Ovary (tissue), 9 donors: Measurements from ENCODE around the gene DAB1. TPM values are rescaled to one million over a fixed set of nuclear protein-coding genes. Genes with fewer than 3 reads are reported as not detected.

Source experiments
- DNase-seq, 5 donors: peaks; one replicate each; pipeline ENCODE4 v3.0.0-alpha.2; 2019 to 2020
- H3K27ac ChIP-seq, 2 donors: fragments of 200-600 bp; one replicate each; pipeline versions ENCODE4 v1.5.1 to v1.8.0; 2019 to 2022
- H3K27me3 ChIP-seq: fragments of 200-600 bp; one replicate; pipeline ENCODE4 v1.8.0; 2022
- H3K36me3 ChIP-seq: fragments of 200-600 bp; sonication (generic); one replicate; pipeline ENCODE4 v1.5.1; 2019
- H3K4me1 ChIP-seq: one replicate; pipeline ENCODE4 v1.8.1; 2013; ENCODE audit warnings: mild to moderate bottlenecking, moderate library complexity; ENCODE audit not compliant: insufficient read depth
- H3K4me3 ChIP-seq: fragments of 200-600 bp; sonication (generic); one replicate; pipeline ENCODE4 v1.5.1; 2017
- H3K9me3 ChIP-seq, 2 donors: fragments of 200-600 bp in 1 of 2; sonication (generic) in 1 of 2; one replicate each; pipeline versions ENCODE4 v1.5.1 to v1.8.1; 2013 to 2019; ENCODE audit warnings: mild to moderate bottlenecking in 1 of 2, moderate library complexity in 1 of 2
- EP300 ChIP-seq: sonication (generic); formaldehyde crosslinking; IDR thresholded peaks from one replicate; pipeline ENCODE4 v1.6.1; 2017; ENCODE audit warnings: antibody characterized with exemption
- POLR2A ChIP-seq: fragments of 450-650 bp; IDR thresholded peaks from one replicate; pipeline ENCODE4 v1.6.1; 2017; ENCODE audit warnings: antibody characterized with exemption, mild to moderate bottlenecking, moderate library complexity
- WGBS, 3 donors: extraction: QIAGEN DNeasy Blood & Tissue Kit in 1 of 3; methylation state at CpG; one replicate each; pipeline versions ENCODE4 v1.1.5 to v1.1.7; 2013 to 2017; 5-methylcytosine and 5-hydroxymethylcytosine counted together
- intact Hi-C, 4 donors: fragments of 100-400 bp; cut with DNase I; formaldehyde crosslinking; loops; one replicate each; pipeline versions ENCODE4 v1.11.0 to v1.15.1; 2022 to 2023
- polyA plus RNA-seq, 2 donors: library from polyadenylated mRNA; stranded (reverse); fragments of 200-250 nt in 1 of 2; fragments of 350-450 nt in 1 of 2; fragmentation: Illumina TruSeq in 1 of 2; extraction: RNeasy Lipid Tissue Mini Kit (QIAGEN cat#74804) in 1 of 2; gene quantifications; one replicate each; pipeline ENCODE4 v1.2.3, GENCODE V29; 2013 to 2014
- total RNA-seq, 7 donors: library from RNA; depleted of rRNA in 2 of 7; stranded (reverse); fragments of >200 nt in 2 of 7; fragmentation: NEBNext Ultra II Directional in 3 of 7; extraction: Animal tissue kit (Norgen Biotek cat#: 25700) in 3 of 7; gene quantifications; one replicate each; pipeline versions ENCODE4 v1.1.0 to v1.2.4, GENCODE V29; 2016 to 2023
- TF ChIP-seq, protein P1 (sequence below), 3 donors: fragments of 450-650 bp in 2 of 3; fragments of 200-600 bp in 1 of 3; IDR thresholded peaks; one replicate each; pipeline versions ENCODE4 v1.5.1 to v1.8.0; 2016 to 2022; ENCODE audit warnings: antibody characterized with exemption in 3 of 3, mild to moderate bottlenecking in 1 of 3
- donor health status: DM: no; HTN: no; CAD: no; lungs with moderate emphysema.
- donor health status: DM: no; HTN: no; CAD: no.
- donor health status: Bipolar disorder and iron deficiency.
- donor health status: DM: yes; HTN: yes; CAD: no.
- donor health status: DM: no; HTN: no; CAD: no.
- donor health status: DM: yes; HTN: yes; CAD: no.

The DAB1 gene
- total and polyA plus RNA-seq, 9 donors: 0.22 to 5.5 (median 0.77) TPM

DNA sequence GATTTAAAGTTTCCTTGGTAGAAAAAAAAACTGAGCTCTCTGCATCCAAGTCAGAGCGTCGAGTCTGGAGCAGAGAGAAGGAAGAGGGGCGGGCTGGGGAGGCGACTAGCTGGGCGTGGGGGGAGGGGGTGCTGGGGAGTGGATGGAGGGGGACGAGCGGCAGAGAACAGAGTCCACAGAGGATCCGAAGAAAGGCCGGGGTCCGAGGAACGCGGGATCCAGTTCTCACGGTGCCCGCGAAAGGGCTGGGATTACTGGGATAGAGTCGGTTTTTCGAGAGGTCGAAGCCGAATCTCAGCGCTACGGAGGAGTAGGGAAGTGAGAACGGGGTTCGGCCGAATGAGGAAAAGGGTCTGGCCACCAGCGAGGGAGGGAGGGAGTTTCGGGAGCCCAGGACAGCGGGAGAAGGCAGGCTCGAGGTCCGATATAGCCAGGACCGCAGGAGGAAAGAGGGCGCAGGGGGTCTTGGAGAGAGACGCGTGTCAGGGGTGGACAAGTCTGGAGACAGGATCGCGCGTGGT lies 665 bp downstream of the DAB1 start:
- no peaks in the 10 kb centered on the region for H3K4me1 ChIP-seq
- H3K36me3 ChIP-seq: no peaks in the 10 kb centered on the region
- no peak for TF ChIP-seq EP300
- DNase-seq: peak in 1 of 5 donors; percentile 10
- H3K4me3 ChIP-seq: peak overlapping the region; percentile 8
- no peak overlapping the region for H3K27ac ChIP-seq
- H3K9me3 ChIP-seq: no peaks in the 10 kb centered on the region
- intact Hi-C loops: loop anchor here in 1 of 4 donors (5.0 kb wide), 1 partner anchor 181 kb away; no protein-coding TSS in a partner anchor
- no peaks in the 10 kb centered on the region for H3K27me3 ChIP-seq
- 1% methylated on average over 36 of the region's 36 CpGs for WGBS, 3 donors

DNA sequence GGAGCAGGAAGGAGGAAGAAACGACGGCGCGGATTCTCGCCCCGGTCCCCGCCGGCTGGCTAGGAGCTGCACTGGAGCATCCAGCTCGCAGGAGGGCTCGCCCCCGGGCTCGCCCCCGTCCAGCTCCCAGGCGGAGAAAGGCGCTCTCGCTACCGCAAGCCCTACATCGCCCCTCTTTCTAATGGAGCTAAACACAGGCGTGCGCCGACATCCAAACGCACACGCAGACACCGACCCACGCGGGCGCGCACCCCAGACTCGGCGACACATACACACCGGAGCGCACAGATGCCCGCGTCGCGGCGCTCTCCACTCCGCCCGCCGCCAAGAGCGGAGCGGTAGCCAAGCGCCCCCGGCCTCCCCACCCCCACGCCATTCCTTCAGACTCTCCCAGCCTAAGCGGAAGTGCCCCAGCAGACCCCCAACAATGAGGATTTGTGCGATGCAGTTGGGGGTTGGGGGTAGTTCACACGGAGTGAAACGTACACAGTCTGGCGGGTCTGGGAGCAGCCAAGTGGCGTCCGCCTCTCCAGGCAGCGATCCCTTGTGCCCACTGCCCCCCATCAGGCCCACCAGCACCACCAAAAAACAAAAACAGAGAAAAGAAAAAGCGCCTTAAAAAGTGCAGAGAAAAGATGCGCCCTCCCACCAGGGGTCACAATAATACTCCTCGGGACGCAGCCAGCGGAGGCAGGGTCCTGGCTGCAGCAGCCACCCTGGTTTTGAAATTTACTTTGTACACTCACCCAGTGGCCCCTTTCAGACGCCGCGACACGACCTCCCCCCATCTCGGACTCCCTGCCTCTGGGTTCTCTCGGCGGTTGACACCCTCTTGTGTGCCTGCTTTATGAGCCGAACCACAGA lies 1.4 kb downstream of the DAB1 start:
- no peak overlapping the region for H3K27ac ChIP-seq
- intact Hi-C loops: loop anchor here in 1 of 4 donors (5.0 kb wide), 1 partner anchor 180 kb away; no protein-coding TSS in a partner anchor
- DNase-seq: peak in 2 of 5 donors; percentile 11 to 17
- WGBS, 3 donors: 1% methylated on average over 36 to 66 of the region's 66 CpGs
- H3K4me3 ChIP-seq: peak overlapping the region; percentile 3
- TF ChIP-seq, protein P1, sequence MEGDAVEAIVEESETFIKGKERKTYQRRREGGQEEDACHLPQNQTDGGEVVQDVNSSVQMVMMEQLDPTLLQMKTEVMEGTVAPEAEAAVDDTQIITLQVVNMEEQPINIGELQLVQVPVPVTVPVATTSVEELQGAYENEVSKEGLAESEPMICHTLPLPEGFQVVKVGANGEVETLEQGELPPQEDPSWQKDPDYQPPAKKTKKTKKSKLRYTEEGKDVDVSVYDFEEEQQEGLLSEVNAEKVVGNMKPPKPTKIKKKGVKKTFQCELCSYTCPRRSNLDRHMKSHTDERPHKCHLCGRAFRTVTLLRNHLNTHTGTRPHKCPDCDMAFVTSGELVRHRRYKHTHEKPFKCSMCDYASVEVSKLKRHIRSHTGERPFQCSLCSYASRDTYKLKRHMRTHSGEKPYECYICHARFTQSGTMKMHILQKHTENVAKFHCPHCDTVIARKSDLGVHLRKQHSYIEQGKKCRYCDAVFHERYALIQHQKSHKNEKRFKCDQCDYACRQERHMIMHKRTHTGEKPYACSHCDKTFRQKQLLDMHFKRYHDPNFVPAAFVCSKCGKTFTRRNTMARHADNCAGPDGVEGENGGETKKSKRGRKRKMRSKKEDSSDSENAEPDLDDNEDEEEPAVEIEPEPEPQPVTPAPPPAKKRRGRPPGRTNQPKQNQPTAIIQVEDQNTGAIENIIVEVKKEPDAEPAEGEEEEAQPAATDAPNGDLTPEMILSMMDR (IDR thresholded peaks at IDR 0.05): no peak
- TF ChIP-seq POLR2A: no peak
- H3K9me3 ChIP-seq: no peaks in the 10 kb centered on the region
- H3K4me1 ChIP-seq: no peaks in the 10 kb centered on the region
- H3K27me3 ChIP-seq: no peaks in the 10 kb centered on the region
- H3K36me3 ChIP-seq: no peaks in the 10 kb centered on the region

DNA sequence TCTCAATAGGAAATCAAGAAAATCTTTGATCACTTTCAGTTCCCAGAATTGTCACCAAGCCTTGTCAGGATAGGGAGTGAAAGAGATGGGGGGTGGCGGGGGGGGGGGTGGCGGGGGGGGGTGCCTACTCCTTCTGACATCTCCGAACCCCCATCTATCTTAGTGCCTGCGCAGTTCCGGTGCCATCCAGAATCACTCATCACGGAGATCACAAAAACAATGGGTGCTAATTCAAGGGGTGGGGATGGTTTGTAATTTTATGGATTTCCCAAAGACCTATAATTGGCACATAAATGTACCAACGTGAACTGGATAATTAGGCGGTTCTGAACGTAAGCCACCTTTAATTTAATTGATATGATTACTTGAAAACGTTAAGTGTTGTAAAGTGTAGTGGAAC lies 2.1 kb downstream of the DAB1 start:
- Histone ChIP-seq H3K9me3 (no peaks in the 10 kb centered on the region), H3K36me3 (no peaks in the 10 kb centered on the region), H3K4me1 (no peaks in the 10 kb centered on the region), H3K27ac (no peak overlapping the region), H3K4me3 (no peak overlapping the region), H3K27me3 (no peaks in the 10 kb centered on the region)
- WGBS, 3 donors: 2 to 6% (median 2%) methylated on average over 10 of the region's 10 CpGs
- no peak for TF ChIP-seq POLR2A
- intact Hi-C loops: loop anchor here in 1 of 4 donors (5.0 kb wide), 1 partner anchor 180 kb away; no protein-coding TSS in a partner anchor
- DNase-seq: no peak

DNA sequence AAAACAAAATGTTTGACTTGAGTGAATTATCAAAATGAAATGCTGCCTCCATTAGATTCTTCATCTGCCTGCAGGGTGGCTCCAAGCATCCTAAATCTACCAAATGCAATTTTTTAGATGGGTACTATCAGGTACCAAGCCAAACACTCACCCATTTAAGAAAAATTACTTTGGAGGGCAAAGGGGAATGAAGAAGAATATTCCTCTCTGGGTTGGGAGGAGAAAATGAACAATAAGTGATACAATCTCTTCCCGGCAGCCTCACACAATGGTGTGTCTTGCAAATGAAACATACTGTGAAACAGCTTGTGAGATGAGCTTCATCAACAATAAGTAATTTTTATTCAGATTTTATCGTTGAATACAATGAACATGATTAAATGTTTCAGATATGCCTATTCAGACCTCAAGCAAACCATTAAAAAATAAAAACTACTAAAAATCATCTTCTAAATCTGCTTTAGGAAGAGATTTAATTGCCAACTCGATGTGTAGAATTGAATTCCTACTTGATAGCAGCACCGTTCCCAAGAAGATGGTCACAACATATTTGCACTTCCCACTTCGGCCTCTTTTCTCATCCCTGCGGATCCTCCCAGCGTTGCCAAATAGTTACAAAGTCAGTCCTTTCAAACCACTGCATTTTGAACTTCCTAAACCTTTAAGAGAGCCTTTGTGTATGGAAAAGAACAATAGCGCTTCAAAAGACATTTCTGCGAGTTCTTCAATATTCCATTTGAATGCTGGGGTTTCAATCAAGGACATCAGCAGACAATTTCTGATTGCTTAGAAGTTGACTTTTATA lies 2.7 kb downstream of the DAB1 start:
- intact Hi-C loops: loop anchor here in 1 of 4 donors (5.0 kb wide), 1 partner anchor 179 kb away; no protein-coding TSS in a partner anchor
- DNase-seq: no peak
- Histone ChIP-seq H3K27me3 (no peaks in the 10 kb centered on the region), H3K9me3 (no peaks in the 10 kb centered on the region), H3K4me1 (no peaks in the 10 kb centered on the region), H3K4me3 (no peak overlapping the region), H3K36me3 (no peaks in the 10 kb centered on the region), H3K27ac (no peak overlapping the region)
- whole genome bisulfite sequencing, 3 donors: 28 to 34% (median 29%) methylated on average over 9 of the region's 9 CpGs
- TF ChIP-seq EP300: no peak
- TF ChIP-seq, protein P1 (IDR thresholded peaks at IDR 0.05): no peak
- TF ChIP-seq POLR2A: no peak

DNA sequence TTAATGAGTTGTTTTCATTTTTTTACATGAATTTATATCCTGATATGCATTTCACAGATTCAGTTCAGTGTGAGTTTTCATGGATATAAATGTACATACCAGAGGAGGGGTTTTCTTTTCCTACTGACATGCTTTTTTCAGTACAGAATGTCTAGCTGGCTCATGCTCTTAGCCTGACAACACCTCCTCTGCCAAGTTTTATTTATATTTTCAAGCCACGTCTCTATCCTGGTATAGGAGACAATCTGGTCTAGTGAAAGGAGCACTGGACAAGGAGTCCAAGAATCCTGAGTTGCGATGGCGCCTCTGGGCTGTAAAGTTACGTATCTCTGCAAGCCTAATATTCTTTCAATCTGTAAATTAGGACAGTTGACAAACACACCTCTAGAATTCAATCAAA lies 4.9 kb downstream of the DAB1 start:
- intact Hi-C loops: no loop called here
- Histone ChIP-seq H3K4me1 (no peaks in the 10 kb centered on the region), H3K27me3 (no peaks in the 10 kb centered on the region), H3K27ac (no peak overlapping the region), H3K4me3 (no peak overlapping the region), H3K9me3 (no peaks in the 10 kb centered on the region), H3K36me3 (no peaks in the 10 kb centered on the region)
- no peak for DNase-seq
- no peak for TF ChIP-seq EP300
- no peak for TF ChIP-seq POLR2A
- TF ChIP-seq, protein P1 (IDR thresholded peaks at IDR 0.05): no peak
- 72 to 77% (median 73%) methylated on average over 4 of the region's 4 CpGs for WGBS, 3 donors
